ENCODE measurements around the gene ERG.

ERG gene

GRCh38 chr21:38499296-38499695 lies 1.0 kb upstream of the ERG start:
- no peak for DNase-seq (ENCODE audit: low spot score)

- DNase-seq (ENCODE audit: low spot score), result no peak
Observed at GRCh38 chr21:38496224-38496623, 2.1 kb downstream of the ERG start.

GRCh38 chr21:38495696-38496095 lies 2.6 kb downstream of the ERG start:
- no peak for DNase-seq (ENCODE audit: low spot score)

GRCh38 chr21:38495242-38495641 lies 3.0 kb downstream of the ERG start:
- no peak for DNase-seq (ENCODE audit: low spot score)

GRCh38 chr21:38494703-38495102 lies 3.6 kb downstream of the ERG start:
- DNase-seq (ENCODE audit: low spot score), result no peak

GRCh38 chr21:38494251-38494642 lies 4.0 kb downstream of the ERG start:
- DNase-seq (ENCODE audit: low spot score), result no peak

- DNase-seq (ENCODE audit: low spot score), result no peak
Observed at GRCh38 chr21:38493549-38494250, 4.6 kb downstream of the ERG start.

GRCh38 chr21:38492007-38492406 lies 6.3 kb downstream of the ERG start:
- no peak for DNase-seq (ENCODE audit: low spot score)

GRCh38 chr21:38491536-38491935 lies 6.7 kb downstream of the ERG start:
- no peak for DNase-seq (ENCODE audit: low spot score)

GRCh38 chr21:38490411-38491020 lies 7.8 kb downstream of the ERG start:
- no peak for DNase-seq (ENCODE audit: low spot score)

- DNase-seq (ENCODE audit: low spot score), result no peak
Observed at GRCh38 chr21:38489729-38490128, 8.5 kb downstream of the ERG start.

- no peak for DNase-seq (ENCODE audit: low spot score)
Observed at GRCh38 chr21:38489271-38489652, 9.0 kb downstream of the ERG start.

- no peak for DNase-seq (ENCODE audit: low spot score)
Observed at GRCh38 chr21:38488640-38489270, 9.5 kb downstream of the ERG start.

- no peak for DNase-seq (ENCODE audit: low spot score)
Observed at GRCh38 chr21:38487901-38488639, 10.2 kb downstream of the ERG start.

- DNase-seq (ENCODE audit: low spot score), result no peak
Observed at GRCh38 chr21:38486706-38487105, 11.6 kb downstream of the ERG start.

- no peak for DNase-seq (ENCODE audit: low spot score)
Observed at GRCh38 chr21:38486221-38486620, 12.1 kb downstream of the ERG start.

GRCh38 chr21:38479641-38480525 lies 18.4 kb downstream of the ERG start:
- no peak for DNase-seq (ENCODE audit: low spot score)

- DNase-seq (ENCODE audit: low spot score), result no peak
Observed at GRCh38 chr21:38478782-38479181, 19.5 kb downstream of the ERG start.

GRCh38 chr21:38477226-38477625 lies 21.1 kb downstream of the ERG start:
- no peak for DNase-seq (ENCODE audit: low spot score)

GRCh38 chr21:38476385-38476784 lies 21.9 kb downstream of the ERG start:
- no peak for DNase-seq (ENCODE audit: low spot score)

- DNase-seq (ENCODE audit: low spot score), result no peak
Observed at GRCh38 chr21:38475519-38475918, 22.8 kb downstream of the ERG start.

- no peak for DNase-seq (ENCODE audit: low spot score)
Observed at GRCh38 chr21:38474796-38475195, 23.5 kb downstream of the ERG start.

All from cerebellar cortex (tissue), 1 donor.